NCI-H1105 treated with DMSO at 0.1 percent for 48 hours (cell line): ENCODE results near the gene LRRC71.

Experiments
- DNase-seq: peaks from one replicate; lab custom pipeline; 2025; lab: John Stamatoyannopoulos, UW

LRRC71 gene

GRCh38 chr1:156892190-156893047, 28.0 kb upstream of the LRRC71 start:
- peak; percentile 62 for DNase-seq

GRCh38 chr1:156893048-156893953, 27.1 kb upstream of the LRRC71 start, which contains the start of gene PEAR1:
PEAR1 (plus strand) TSS chr1:156893718; CDS start chr1:156903927, 10,209 bp downstream.
- DNase-seq: no peak

GRCh38 chr1:156894001-156894400, 26.4 kb upstream of the LRRC71 start:
- DNase-seq: no peak

GRCh38 chr1:156894711-156895454, 25.5 kb upstream of the LRRC71 start:
- no peak for DNase-seq

GRCh38 chr1:156895455-156895812, 25.0 kb upstream of the LRRC71 start:
- no peak for DNase-seq

GRCh38 chr1:156895927-156896326, 24.5 kb upstream of the LRRC71 start:
- DNase-seq: no peak

GRCh38 chr1:156896490-156897033, 23.9 kb upstream of the LRRC71 start:
- DNase-seq: no peak

GRCh38 chr1:156897078-156897825, 23.2 kb upstream of the LRRC71 start:
- no peak for DNase-seq

GRCh38 chr1:156898161-156898566, 22.3 kb upstream of the LRRC71 start:
- no peak for DNase-seq

- no peak for DNase-seq
Observed at GRCh38 chr1:156898971-156899664, 21.3 kb upstream of the LRRC71 start.

- no peak for DNase-seq
Observed at GRCh38 chr1:156899956-156900718, 20.3 kb upstream of the LRRC71 start.

GRCh38 chr1:156900896-156901589, 19.4 kb upstream of the LRRC71 start:
- DNase-seq: no peak

- no peak for DNase-seq
Observed at GRCh38 chr1:156901590-156901900, 18.9 kb upstream of the LRRC71 start.

GRCh38 chr1:156901966-156902915, 18.2 kb upstream of the LRRC71 start:
- DNase-seq: no peak

GRCh38 chr1:156903328-156904091, 16.9 kb upstream of the LRRC71 start:
- no peak for DNase-seq

- no peak for DNase-seq
Observed at GRCh38 chr1:156904187-156904959, 16.1 kb upstream of the LRRC71 start.

GRCh38 chr1:156905176-156905575, 15.3 kb upstream of the LRRC71 start:
- DNase-seq: no peak
